Measurements from ENCODE around the gene TP53I11.
A peak's percentile ranks its signal among the peaks of the same experiment; 100 is the strongest.

The TP53I11 gene

GRCh38 chr11:44940835-44941234 is 9.8 kb downstream of the TP53I11 start:
- TF ChIP-seq CTCF (IDR thresholded peaks at IDR 0.05; ENCODE audit: insufficient read depth, low read length, missing control alignments), result no peak
- H3K4me3 ChIP-seq (ENCODE audit: low read depth, low read length), result no peak overlapping the region
- ChIA-PET POLR2A (no interaction called here), CTCF (interaction anchor here (1.0 to 24.5 kb wide), 8 partner anchors 9 to 209 kb away, joined by 3 to 2237 read pairs (median 5); partner anchors contain the start of gene TP53I11)
- no peak for DNase-seq (ENCODE audit: low read depth, low spot score)

DNA sequence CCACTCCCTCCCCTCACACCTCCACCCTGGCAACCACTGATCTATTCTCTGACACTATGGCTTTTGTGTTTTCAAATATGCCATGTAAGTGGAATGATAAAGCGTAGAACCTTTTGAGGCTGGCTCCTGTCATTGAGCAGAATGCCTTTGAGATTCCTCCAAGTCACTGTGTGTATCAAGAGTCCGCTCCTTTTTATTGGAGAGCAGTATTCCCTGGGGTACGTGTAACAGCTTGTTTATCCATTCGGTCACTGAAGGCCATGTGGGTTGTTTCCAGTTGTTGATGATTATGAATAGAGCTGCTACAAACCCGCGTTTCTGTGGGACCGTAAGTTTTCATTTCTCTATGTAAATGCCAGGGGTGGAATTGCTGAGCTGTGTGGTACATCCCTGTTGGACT is 10.3 kb downstream of the TP53I11 start:
- H3K4me3 ChIP-seq (ENCODE audit: low read depth, low read length), result no peak overlapping the region
- DNase-seq (ENCODE audit: low read depth, low spot score), result no peak
- ChIA-PET CTCF (interaction anchor here (1.0 to 24.5 kb wide), 7 partner anchors 8 to 209 kb away, joined by 3 to 2237 read pairs (median 6); partner anchors contain the start of gene TP53I11), POLR2A (no interaction called here)
- no peak for TF ChIP-seq CTCF (IDR thresholded peaks at IDR 0.05; ENCODE audit: insufficient read depth, low read length, missing control alignments)

GRCh38 chr11:44939673-44940395 is 10.8 kb downstream of the TP53I11 start:
- peak; percentile 14 for TF ChIP-seq CTCF (IDR thresholded peaks at IDR 0.05; ENCODE audit: insufficient read depth, low read length, missing control alignments)
- ChIA-PET POLR2A (no interaction called here), CTCF (interaction anchor here (1.0 to 24.5 kb wide), 6 partner anchors 8 to 210 kb away, joined by 3 to 2237 read pairs (median 6); partner anchors contain the start of gene TP53I11)
- H3K4me3 ChIP-seq (ENCODE audit: low read depth, low read length), result no peak overlapping the region
- no peak for DNase-seq (ENCODE audit: low read depth, low spot score)

DNA sequence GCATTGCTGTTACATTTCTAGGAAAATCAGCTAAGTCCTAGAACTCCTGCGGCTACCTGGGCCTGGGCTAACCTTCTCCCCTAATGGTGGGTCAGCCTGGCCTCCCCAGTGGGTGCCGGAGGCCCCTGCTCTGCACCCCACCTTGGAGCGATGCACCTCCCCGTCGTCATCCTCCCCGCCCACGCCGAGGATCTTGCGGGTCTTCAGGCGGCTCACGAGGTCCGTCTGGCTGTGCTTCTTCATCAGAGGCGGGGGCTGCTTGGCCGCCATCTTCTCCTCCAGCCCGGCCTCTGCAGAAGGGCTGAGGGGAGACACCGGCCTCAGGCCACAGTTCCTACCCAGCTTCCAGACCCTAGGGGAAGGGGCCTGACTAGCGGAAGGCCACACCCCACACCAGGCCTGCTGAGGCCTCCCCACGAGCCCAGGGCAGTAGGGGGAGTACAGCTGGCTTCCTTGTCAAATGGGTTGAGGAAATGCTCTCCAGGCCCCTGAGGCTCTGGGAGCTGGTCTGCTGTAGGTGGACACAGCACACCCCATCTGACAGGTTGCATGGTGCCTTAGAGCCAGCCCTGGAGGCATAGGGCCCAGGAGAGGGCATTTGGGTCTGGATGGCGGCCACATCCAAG is 12.5 kb downstream of the TP53I11 start:
- no peak overlapping the region for H3K4me3 ChIP-seq (ENCODE audit: low read depth, low read length)
- no peak for DNase-seq (ENCODE audit: low read depth, low spot score)
- CTCF ChIA-PET, result interaction anchor here (0.9 to 24.5 kb wide), 9 partner anchors 8 to 321 kb away, joined by 3 to 2237 read pairs (median 4); no protein-coding TSS in a partner anchor
- POLR2A ChIA-PET, result no interaction called here
- TF ChIP-seq CTCF (IDR thresholded peaks at IDR 0.05; ENCODE audit: insufficient read depth, low read length, missing control alignments), result no peak

GRCh38 chr11:44936951-44937543 is 13.6 kb downstream of the TP53I11 start:
- no peak overlapping the region for H3K4me3 ChIP-seq (ENCODE audit: low read depth, low read length)
- DNase-seq (ENCODE audit: low read depth, low spot score), result no peak
- ChIA-PET CTCF (interaction anchor here (0.6 to 24.5 kb wide), 37 partner anchors 8 to 720 kb away, joined by 3 to 2237 read pairs (median 4); partner anchors contain the start of genes SYT13 and TP53I11), POLR2A (interaction anchor here (1.0 to 1.2 kb wide), 2 partner anchors 165 to 168 kb away, joined by 4 to 5 read pairs; no protein-coding TSS in a partner anchor)
- no peak for TF ChIP-seq CTCF (IDR thresholded peaks at IDR 0.05; ENCODE audit: insufficient read depth, low read length, missing control alignments)

All from AG04449 (cell line).